Ishikawa (cell line): ENCODE data around the gene DCD.

Source experiments
- CEBPB ChIP-seq: IDR thresholded peaks from 2 replicates; pipeline ENCODE4 v1.6.1; 2012
- CREB1 ChIP-seq: IDR thresholded peaks from 2 replicates; pipeline ENCODE4 v1.6.1; 2012; ENCODE audit warnings: low read depth
- EGR1 ChIP-seq: IDR thresholded peaks from 2 replicates; pipeline ENCODE4 v1.6.1; 2012
- EP300 ChIP-seq: IDR thresholded peaks from 2 replicates; pipeline ENCODE4 v1.6.1; 2012; ENCODE audit warnings: borderline replicate concordance
- FOXM1 ChIP-seq: IDR thresholded peaks from 2 replicates; pipeline ENCODE4 v1.6.1; 2012; ENCODE audit warnings: low read depth, borderline replicate concordance
- MAX ChIP-seq: IDR thresholded peaks from 2 replicates; pipeline ENCODE4 v1.6.1; 2012
- NFIC ChIP-seq: IDR thresholded peaks from 2 replicates; pipeline ENCODE4 v1.6.1; 2012
- RAD21 ChIP-seq: IDR thresholded peaks from 2 replicates; pipeline ENCODE4 v1.6.1; 2012; ENCODE audit warnings: low read depth
- REST ChIP-seq: IDR thresholded peaks from 2 replicates; pipeline ENCODE4 v1.6.1; 2012; ENCODE audit warnings: low read depth, mild to moderate bottlenecking
- TAF1 ChIP-seq: IDR thresholded peaks from 2 replicates; pipeline ENCODE4 v1.6.1; 2012; ENCODE audit warnings: low read depth, mild to moderate bottlenecking
- TCF12 ChIP-seq: IDR thresholded peaks from 2 replicates; pipeline ENCODE4 v1.6.1; 2012; ENCODE audit warnings: low read depth
- TEAD4 ChIP-seq: IDR thresholded peaks from 2 replicates; pipeline ENCODE4 v1.6.1; 2012
- USF1 ChIP-seq: IDR thresholded peaks from 2 replicates; pipeline ENCODE4 v1.6.1; 2012
- YY1 ChIP-seq: IDR thresholded peaks from 2 replicates; pipeline ENCODE4 v1.6.1; 2012; ENCODE audit warnings: low read depth
- ZBTB7A ChIP-seq: IDR thresholded peaks from 2 replicates; pipeline ENCODE4 v1.6.1; 2012; ENCODE audit warnings: low read depth

DCD gene

GRCh38 chr12:54663603-54664002 is 15.4 kb upstream of the DCD start:
- TF ChIP-seq EGR1 (no peak), MAX (no peak), YY1 (no peak)

- TF ChIP-seq MAX, result no peak
- no peak for TF ChIP-seq TEAD4
- no peak for TF ChIP-seq NFIC
- no peak for TF ChIP-seq FOXM1
- TF ChIP-seq RAD21, result no peak
- no peak for TF ChIP-seq USF1
- no peak for TF ChIP-seq TAF1
- no peak for TF ChIP-seq YY1
- no peak for TF ChIP-seq ZBTB7A
- TF ChIP-seq CEBPB, result no peak
- TF ChIP-seq REST, result no peak
- no peak for TF ChIP-seq EP300
These were observed 13.9 kb upstream of the DCD start for GRCh38 chr12:54662026-54662425.

- TF ChIP-seq TEAD4, result no peak
These were observed 12.9 kb upstream of the DCD start for GRCh38 chr12:54661048-54661447.

GRCh38 chr12:54660320-54660962 is 12.3 kb upstream of the DCD start:
- no peak for TF ChIP-seq YY1
- no peak for TF ChIP-seq EP300
- TF ChIP-seq FOXM1, result no peak
- TF ChIP-seq ZBTB7A, result no peak
- TF ChIP-seq REST, result no peak
- no peak for TF ChIP-seq TAF1
- TF ChIP-seq EGR1, result no peak
- no peak for TF ChIP-seq NFIC
- no peak for TF ChIP-seq TEAD4
- no peak for TF ChIP-seq TCF12
- no peak for TF ChIP-seq RAD21
- TF ChIP-seq CEBPB, result no peak

GRCh38 chr12:54658306-54659264 is 10.4 kb upstream of the DCD start:
- TF ChIP-seq YY1 (no peak), EGR1 (0 out of 2 replicates have a peak, but pooled peaks have one; percentile 21), FOXM1 (no peak), ZBTB7A (no peak), RAD21 (peak; percentile 56), CEBPB (no peak), MAX (no peak)

GRCh38 chr12:54657105-54657607 is 9.0 kb upstream of the DCD start:
- TF ChIP-seq RAD21 (no peak), FOXM1 (no peak), CEBPB (no peak), NFIC (no peak)

GRCh38 chr12:54654926-54655325 is 6.8 kb upstream of the DCD start:
- TF ChIP-seq MAX (no peak), CEBPB (no peak), EGR1 (no peak), CREB1 (no peak), EP300 (no peak), NFIC (no peak), FOXM1 (no peak), TAF1 (no peak), TEAD4 (no peak), TCF12 (no peak), ZBTB7A (no peak), REST (no peak), YY1 (no peak), USF1 (no peak), RAD21 (no peak)
